SH-SY5Y (cell line): ENCODE results near the gene CXCR6.

Experiments
- GATA2 ChIP-seq: IDR thresholded peaks from 2 replicates; pipeline ENCODE4 v1.6.1; 2011; ENCODE audit warnings: mild to moderate bottlenecking, low read depth, low read length
- GATA3 ChIP-seq: IDR thresholded peaks from 2 replicates; pipeline ENCODE4 v1.6.1; 2011; ENCODE audit warnings: low read depth, mild to moderate bottlenecking, low read length, moderate library complexity

GRCh38 chr3:45976191-45977091 lies 33.2 kb downstream of the CXCR6 start:
- TF ChIP-seq GATA3 = no peak
- TF ChIP-seq GATA2 = no peak
